ENCODE data around the gene RPS6KL1. TPM values are rescaled to one million over a fixed set of nuclear protein-coding genes. Genes with fewer than 3 reads are reported as not detected.

The RPS6KL1 gene
- total RNA-seq, 1 donor from 2014 or later, result 12.1 TPM

DNA sequence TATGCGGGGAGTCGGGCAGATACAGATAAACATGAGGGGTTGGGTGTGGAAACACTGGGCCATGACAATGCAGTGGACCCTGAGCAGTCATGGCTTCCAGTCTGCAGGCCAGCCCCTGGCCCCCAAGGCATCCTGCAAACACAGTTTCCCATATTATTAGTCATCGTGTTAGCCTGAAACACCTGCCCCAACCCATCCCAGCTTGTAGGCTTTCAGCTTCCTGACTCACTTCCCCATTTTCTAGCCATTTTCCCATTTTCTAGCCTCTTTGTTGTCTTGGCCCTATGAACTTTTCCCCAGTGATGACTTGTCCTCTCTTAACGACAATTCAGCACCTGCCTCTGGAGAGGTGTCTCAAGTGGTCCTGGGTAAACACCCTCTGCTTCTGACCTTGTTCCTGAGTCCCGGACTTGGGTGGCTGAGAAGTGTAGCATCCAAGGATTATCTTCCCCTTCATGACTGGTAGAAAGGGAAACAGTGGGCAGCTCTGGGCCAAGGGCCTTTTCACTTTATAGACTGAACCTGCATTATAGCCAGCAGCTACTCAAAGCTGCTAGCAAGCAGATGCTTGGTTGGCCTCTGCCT is 36.6 kb upstream of the RPS6KL1 start:
- intact Hi-C loops (cut with DNase I), result no loop called here
- H3K9me3 ChIP-seq, result no peaks in the 10 kb centered on the region
- no peak overlapping the region for H3K27ac ChIP-seq
- no peak overlapping the region for H3K4me3 ChIP-seq
- H3K4me1 ChIP-seq, result peaks cover 0 to 5% of the 10 kb centered on the region in 2 donors
- no peak for DNase-seq (ENCODE audit: low spot score in 2 of 2)
- H3K27me3 ChIP-seq, result no peaks in the 10 kb centered on the region
- TF ChIP-seq CTCF (IDR thresholded peaks at IDR 0.05), result no peak
- H3K36me3 ChIP-seq, result no peaks in the 10 kb centered on the region

- Histone ChIP-seq H3K27me3 (no peaks in the 10 kb centered on the region), H3K27ac (no peak overlapping the region), H3K9me3 (no peaks in the 10 kb centered on the region), H3K36me3 (no peaks in the 10 kb centered on the region), H3K4me1 (peaks cover 9 to 24% of the 10 kb centered on the region in 2 donors), H3K4me3 (no peak overlapping the region)
- no peak for TF ChIP-seq CTCF (IDR thresholded peaks at IDR 0.05)
- intact Hi-C loops (cut with DNase I), result no loop called here
- no peak for DNase-seq (ENCODE audit: low spot score in 2 of 2)
These were observed 33.4 kb upstream of the RPS6KL1 start for GRCh38 chr14:74956280-74957072.

DNA sequence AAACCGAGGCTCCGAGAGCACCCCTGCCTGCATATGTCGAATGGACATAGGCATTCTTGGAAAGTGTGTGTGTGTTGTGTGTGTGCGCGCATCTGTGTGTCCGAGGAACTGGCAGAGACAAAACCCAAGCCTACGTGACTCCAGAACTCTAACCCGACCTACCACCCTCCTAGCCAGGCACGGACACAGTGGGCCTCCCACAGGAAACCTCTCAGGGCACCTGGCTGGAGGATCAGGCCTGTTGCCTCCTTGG is 32.9 kb upstream of the RPS6KL1 start:
- H3K4me1 ChIP-seq, result peaks cover 9 to 24% of the 10 kb centered on the region in 2 donors
- no peaks in the 10 kb centered on the region for H3K27me3 ChIP-seq
- H3K4me3 ChIP-seq, result peak overlapping the region; percentile 54 to 90
- H3K27ac ChIP-seq, result no peak overlapping the region
- no peak for TF ChIP-seq CTCF (IDR thresholded peaks at IDR 0.05)
- no peaks in the 10 kb centered on the region for H3K36me3 ChIP-seq
- no peak for DNase-seq (ENCODE audit: low spot score in 2 of 2)
- intact Hi-C loops (cut with DNase I), result no loop called here
- H3K9me3 ChIP-seq, result no peaks in the 10 kb centered on the region

DNA sequence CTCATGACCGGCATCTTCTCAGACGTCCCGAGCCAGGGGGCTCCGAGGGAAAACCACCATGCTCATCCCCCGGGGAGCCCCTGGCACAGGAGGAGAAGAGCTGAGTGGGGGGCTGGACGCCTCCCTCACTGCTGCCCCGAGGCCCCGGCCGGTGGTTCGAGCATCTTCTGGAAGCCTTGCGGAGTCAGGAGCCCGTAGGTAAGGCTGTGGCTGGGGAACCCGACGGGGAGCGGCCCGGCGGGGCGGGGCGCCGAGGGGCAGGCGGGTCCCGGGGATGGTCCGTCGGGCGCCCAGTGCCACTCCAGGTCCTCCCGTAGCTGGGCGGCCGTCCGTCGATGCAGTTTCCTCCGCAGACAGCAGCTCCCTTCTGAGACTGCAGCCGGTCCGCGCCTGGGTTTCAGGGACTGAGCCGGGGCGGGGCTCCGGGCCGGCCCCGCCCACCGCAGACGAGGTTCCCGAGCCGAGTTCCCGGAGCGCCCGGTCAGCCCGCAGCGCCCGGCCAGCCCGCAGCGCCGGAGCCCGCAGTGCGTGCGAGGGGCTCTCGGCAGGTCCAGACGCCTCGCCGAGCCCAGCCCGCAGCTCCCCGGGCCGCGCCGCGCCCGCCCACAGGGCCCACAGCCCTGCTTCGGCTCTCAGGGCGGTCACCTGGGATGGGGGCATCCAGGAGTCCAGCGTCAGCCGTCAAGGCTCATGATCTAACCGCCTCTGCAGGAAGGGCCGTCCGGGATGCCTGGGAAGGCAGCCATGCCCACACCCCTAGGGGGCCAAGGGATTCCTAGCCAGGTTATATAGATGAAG is 32.4 kb upstream of the RPS6KL1 start, which contains the start of gene PGF:
Gene PGF, minus strand, starts transcription at position 369 of the 798 bp plus-strand sequence. Its CDS starts 355 bp downstream, at position 14.
- Histone ChIP-seq H3K9me3 (no peaks in the 10 kb centered on the region), H3K4me1 (peaks cover 9 to 24% of the 10 kb centered on the region in 2 donors), H3K27ac (peak within 1 kb of the TSS; percentile 54 to 67), H3K27me3 (no peaks in the 10 kb centered on the region), H3K36me3 (no peaks in the 10 kb centered on the region), H3K4me3 (peak within 1 kb of the TSS; percentile 54 to 90)
- intact Hi-C loops (cut with DNase I), result loop anchor here (1.0 kb wide), 1 partner anchor 24 kb away; no protein-coding TSS in a partner anchor
- peak in 1 of 2 donors; percentile 82 for DNase-seq (ENCODE audit: low spot score in 2 of 2)
- TF ChIP-seq CTCF (IDR thresholded peaks at IDR 0.05), result no peak

DNA sequence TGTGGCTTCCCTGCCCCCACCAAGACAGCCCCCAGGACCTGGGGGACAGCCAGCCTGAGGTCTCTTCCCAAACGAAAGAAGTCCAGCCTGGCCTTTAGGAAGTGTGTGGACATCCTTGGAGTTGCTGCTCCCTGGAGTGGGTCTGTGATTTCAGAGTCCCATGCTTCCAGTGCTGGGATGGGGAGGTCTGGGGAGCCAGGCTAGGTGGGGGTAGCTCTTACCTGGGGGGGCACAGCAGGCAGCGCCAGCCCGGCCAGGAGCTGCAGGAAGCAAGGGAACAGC is 31.8 kb upstream of the RPS6KL1 start:
- no peak for TF ChIP-seq CTCF (IDR thresholded peaks at IDR 0.05)
- Histone ChIP-seq H3K4me1 (peaks cover 9 to 24% of the 10 kb centered on the region in 2 donors), H3K27ac (peak overlapping the region; percentile 54 to 67), H3K27me3 (no peaks in the 10 kb centered on the region), H3K9me3 (no peaks in the 10 kb centered on the region), H3K4me3 (peak overlapping the region; percentile 54 to 90), H3K36me3 (no peaks in the 10 kb centered on the region)
- no peak for DNase-seq (ENCODE audit: low spot score in 2 of 2)
- intact Hi-C loops (cut with DNase I), result loop anchor here (1.0 kb wide), 1 partner anchor 24 kb away; no protein-coding TSS in a partner anchor

All from ascending aorta (tissue), 2 donors.